ENCODE measurements around the gene PMM2.
"Not testable (repeated sequence)": the region's sequence is repeated elsewhere in the genome, so short reads cannot be mapped to it uniquely, and the experiment has no call there.

The PMM2 gene

GRCh38 chr16:8842016-8842415, 44.4 kb downstream of the PMM2 start:
- H3K4me1 ChIP-seq (ENCODE audit: control insufficient read depth, insufficient read depth, low read length); H3K27me3 ChIP-seq (ENCODE audit: control insufficient read depth, insufficient read depth, low read length); H3K36me3 ChIP-seq (ENCODE audit: control insufficient read depth, insufficient read depth, low read length); DNase-seq (ENCODE audit: low read depth, low spot score); H3K9me3 ChIP-seq (ENCODE audit: control insufficient read depth, insufficient read depth, low read length); H3K27ac ChIP-seq (ENCODE audit: low read length); H3K4me3 ChIP-seq (ENCODE audit: low read length): not testable (repeated sequence)
- no CpG with 5 or more reads among the region's 4 CpGs for WGBS (ENCODE audit: insufficient coverage, insufficient read length)

- H3K27me3 ChIP-seq (ENCODE audit: control insufficient read depth, insufficient read depth, low read length); H3K36me3 ChIP-seq (ENCODE audit: control insufficient read depth, insufficient read depth, low read length); H3K27ac ChIP-seq (ENCODE audit: low read length); H3K4me3 ChIP-seq (ENCODE audit: low read length); H3K4me1 ChIP-seq (ENCODE audit: control insufficient read depth, insufficient read depth, low read length); DNase-seq (ENCODE audit: low read depth, low spot score); H3K9me3 ChIP-seq (ENCODE audit: control insufficient read depth, insufficient read depth, low read length): not testable (repeated sequence)
- WGBS (ENCODE audit: insufficient coverage, insufficient read length) = no CpG with 5 or more reads among the region's 12 CpGs
These were observed 45.7 kb downstream of the PMM2 start for GRCh38 chr16:8843296-8843695.

- Histone ChIP-seq H3K4me1 (ENCODE audit: control insufficient read depth, insufficient read depth, low read length) (no peaks in the 10 kb centered on the region), H3K36me3 (ENCODE audit: control insufficient read depth, insufficient read depth, low read length) (peaks cover 12% of the 10 kb centered on the region), H3K4me3 (ENCODE audit: low read length) (no peak overlapping the region), H3K27me3 (ENCODE audit: control insufficient read depth, insufficient read depth, low read length) (no peaks in the 10 kb centered on the region), H3K27ac (ENCODE audit: low read length) (no peak overlapping the region), H3K9me3 (ENCODE audit: control insufficient read depth, insufficient read depth, low read length) (no peaks in the 10 kb centered on the region)
- no CpG with 5 or more reads among the region's 7 CpGs for WGBS (ENCODE audit: insufficient coverage, insufficient read length)
- no peak for DNase-seq (ENCODE audit: low read depth, low spot score)
These were observed 48.2 kb downstream of the PMM2 start for GRCh38 chr16:8845699-8846298.

- Histone ChIP-seq H3K27ac (ENCODE audit: low read length) (no peak overlapping the region), H3K4me3 (ENCODE audit: low read length) (no peak overlapping the region), H3K27me3 (ENCODE audit: control insufficient read depth, insufficient read depth, low read length) (no peaks in the 10 kb centered on the region), H3K9me3 (ENCODE audit: control insufficient read depth, insufficient read depth, low read length) (no peaks in the 10 kb centered on the region), H3K36me3 (ENCODE audit: control insufficient read depth, insufficient read depth, low read length) (peaks cover 12% of the 10 kb centered on the region), H3K4me1 (ENCODE audit: control insufficient read depth, insufficient read depth, low read length) (no peaks in the 10 kb centered on the region)
- 100% methylated on average over 1 of the region's 10 CpGs for WGBS (ENCODE audit: insufficient coverage, insufficient read length)
- no peak for DNase-seq (ENCODE audit: low read depth, low spot score)
These were observed 48.8 kb downstream of the PMM2 start for GRCh38 chr16:8846401-8846932.

- WGBS (ENCODE audit: insufficient coverage, insufficient read length) = no CpG with 5 or more reads among the region's 13 CpGs
- Histone ChIP-seq H3K27ac (ENCODE audit: low read length) (no peak overlapping the region), H3K4me1 (ENCODE audit: control insufficient read depth, insufficient read depth, low read length) (no peaks in the 10 kb centered on the region), H3K27me3 (ENCODE audit: control insufficient read depth, insufficient read depth, low read length) (no peaks in the 10 kb centered on the region), H3K36me3 (ENCODE audit: control insufficient read depth, insufficient read depth, low read length) (peaks cover 12% of the 10 kb centered on the region), H3K4me3 (ENCODE audit: low read length) (no peak overlapping the region), H3K9me3 (ENCODE audit: control insufficient read depth, insufficient read depth, low read length) (no peaks in the 10 kb centered on the region)
- no peak for DNase-seq (ENCODE audit: low read depth, low spot score)
These were observed 49.5 kb downstream of the PMM2 start for GRCh38 chr16:8847145-8847544.

- Histone ChIP-seq H3K4me1 (ENCODE audit: control insufficient read depth, insufficient read depth, low read length) (no peaks in the 10 kb centered on the region), H3K9me3 (ENCODE audit: control insufficient read depth, insufficient read depth, low read length) (no peaks in the 10 kb centered on the region), H3K4me3 (ENCODE audit: low read length) (no peak overlapping the region), H3K27ac (ENCODE audit: low read length) (no peak overlapping the region), H3K27me3 (ENCODE audit: control insufficient read depth, insufficient read depth, low read length) (no peaks in the 10 kb centered on the region), H3K36me3 (ENCODE audit: control insufficient read depth, insufficient read depth, low read length) (peaks cover 12% of the 10 kb centered on the region)
- no CpG with 5 or more reads among the region's 15 CpGs for WGBS (ENCODE audit: insufficient coverage, insufficient read length)
- DNase-seq (ENCODE audit: low read depth, low spot score) = no peak
These were observed 50.0 kb downstream of the PMM2 start for GRCh38 chr16:8847623-8848022.

GRCh38 chr16:8848231-8848938, 50.7 kb downstream of the PMM2 start:
- H3K27me3 ChIP-seq (ENCODE audit: control insufficient read depth, insufficient read depth, low read length) = no peaks in the 10 kb centered on the region
- no peak overlapping the region; the same call in 1 of the 2 replicates for H3K4me3 ChIP-seq (ENCODE audit: low read length)
- H3K36me3 ChIP-seq (ENCODE audit: control insufficient read depth, insufficient read depth, low read length) = peaks cover 12% of the 10 kb centered on the region
- no peak overlapping the region for H3K27ac ChIP-seq (ENCODE audit: low read length)
- no peaks in the 10 kb centered on the region for H3K4me1 ChIP-seq (ENCODE audit: control insufficient read depth, insufficient read depth, low read length)
- no peaks in the 10 kb centered on the region for H3K9me3 ChIP-seq (ENCODE audit: control insufficient read depth, insufficient read depth, low read length)
- DNase-seq (ENCODE audit: low read depth, low spot score) = no peak
- WGBS (ENCODE audit: insufficient coverage, insufficient read length) = no CpG with 5 or more reads among the region's 26 CpGs

GRCh38 chr16:8848939-8849391, 51.3 kb downstream of the PMM2 start:
- DNase-seq (ENCODE audit: low read depth, low spot score) = no peak
- Histone ChIP-seq H3K4me1 (ENCODE audit: control insufficient read depth, insufficient read depth, low read length) (no peaks in the 10 kb centered on the region), H3K27ac (ENCODE audit: low read length) (no peak overlapping the region), H3K27me3 (ENCODE audit: control insufficient read depth, insufficient read depth, low read length) (no peaks in the 10 kb centered on the region), H3K36me3 (ENCODE audit: control insufficient read depth, insufficient read depth, low read length) (peaks cover 12% of the 10 kb centered on the region), H3K9me3 (ENCODE audit: control insufficient read depth, insufficient read depth, low read length) (no peaks in the 10 kb centered on the region), H3K4me3 (ENCODE audit: low read length) (no peak overlapping the region)
- WGBS (ENCODE audit: insufficient coverage, insufficient read length) = no CpG with 5 or more reads among the region's 8 CpGs

GRCh38 chr16:8849411-8850011, 51.9 kb downstream of the PMM2 start:
- DNase-seq (ENCODE audit: low read depth, low spot score) = no peak
- Histone ChIP-seq H3K9me3 (ENCODE audit: control insufficient read depth, insufficient read depth, low read length) (no peaks in the 10 kb centered on the region), H3K27me3 (ENCODE audit: control insufficient read depth, insufficient read depth, low read length) (no peaks in the 10 kb centered on the region), H3K36me3 (ENCODE audit: control insufficient read depth, insufficient read depth, low read length) (peaks cover 14% of the 10 kb centered on the region), H3K4me1 (ENCODE audit: control insufficient read depth, insufficient read depth, low read length) (no peaks in the 10 kb centered on the region), H3K27ac (ENCODE audit: low read length) (no peak overlapping the region), H3K4me3 (ENCODE audit: low read length) (no peak overlapping the region)
- no CpG with 5 or more reads among the region's 19 CpGs for WGBS (ENCODE audit: insufficient coverage, insufficient read length)

- no peak overlapping the region for H3K27ac ChIP-seq (ENCODE audit: low read length)
- DNase-seq (ENCODE audit: low read depth, low spot score) = no peak
- peaks cover 19% of the 10 kb centered on the region for H3K36me3 ChIP-seq (ENCODE audit: control insufficient read depth, insufficient read depth, low read length)
- no peaks in the 10 kb centered on the region for H3K27me3 ChIP-seq (ENCODE audit: control insufficient read depth, insufficient read depth, low read length)
- no peaks in the 10 kb centered on the region for H3K4me1 ChIP-seq (ENCODE audit: control insufficient read depth, insufficient read depth, low read length)
- no peaks in the 10 kb centered on the region for H3K9me3 ChIP-seq (ENCODE audit: control insufficient read depth, insufficient read depth, low read length)
- H3K4me3 ChIP-seq (ENCODE audit: low read length) = no peak overlapping the region
- no CpG with 5 or more reads among the region's 11 CpGs for WGBS (ENCODE audit: insufficient coverage, insufficient read length)
These were observed 52.7 kb downstream of the PMM2 start for GRCh38 chr16:8850279-8850885.

All from iPS DF 6.9 (cell line).